HepG2 (cell line): Measurements from ENCODE around the gene NYNRIN. TPM values are rescaled to one million over a fixed set of nuclear protein-coding genes. Genes with fewer than 3 reads are reported as not detected.
A peak's percentile ranks its signal among the peaks of the same experiment; 100 is the strongest.

Experiments used
- BHLHE40 ChIP-seq: IDR thresholded peaks from 2 replicates; pipeline ENCODE4 v1.6.1; 2011; ENCODE audit warnings: low read length, improper control_type of control experiment
- CBX1 ChIP-seq: IDR thresholded peaks from one replicate; pipeline ENCODE4 v1.6.1; 2016; ENCODE audit warnings: antibody characterized with exemption, low read depth
- FOXC1 ChIP-seq: sonication (generic); formaldehyde crosslinking; IDR thresholded peaks from 2 replicates; pipeline ENCODE4 v1.8.0; 2022; ENCODE audit warnings: mild to moderate bottlenecking, missing genetic modification reagents, borderline replicate concordance
- SALL1 ChIP-seq: sonication (generic); formaldehyde crosslinking; IDR thresholded peaks from 2 replicates; pipeline ENCODE4 v1.8.0; 2022; ENCODE audit warnings: mild to moderate bottlenecking, missing genetic modification reagents
- STAG1 ChIP-seq: sonication (generic); formaldehyde crosslinking; IDR thresholded peaks from 2 replicates; pipeline ENCODE4 v1.4.0; 2020; ENCODE audit warnings: missing genetic modification reagents
- ZFP62 ChIP-seq: sonication (generic); formaldehyde crosslinking; IDR thresholded peaks from 2 replicates; pipeline ENCODE4 v1.4.0; 2020; ENCODE audit warnings: missing genetic modification reagents
- ZNF101 ChIP-seq: sonication (generic); formaldehyde crosslinking; IDR thresholded peaks from 2 replicates; pipeline ENCODE4 v1.4.0; 2020; ENCODE audit warnings: mild to moderate bottlenecking, low read depth, missing genetic modification reagents, borderline replicate concordance
- ZNF230 ChIP-seq: sonication (generic); formaldehyde crosslinking; IDR thresholded peaks from 2 replicates; pipeline ENCODE4 v1.4.0; 2020; ENCODE audit warnings: mild to moderate bottlenecking, missing genetic modification reagents
- ZNF256 ChIP-seq: sonication (generic); formaldehyde crosslinking; conservative IDR thresholded peaks from 2 replicates; pipeline ENCODE4 v1.4.0; 2020; ENCODE audit warnings: missing genetic modification reagents
- ZNF558 ChIP-seq: sonication (generic); formaldehyde crosslinking; IDR thresholded peaks from 2 replicates; pipeline ENCODE4 v1.9.0; 2022; ENCODE audit warnings: mild to moderate bottlenecking, missing genetic modification reagents, borderline replicate concordance
- ZNF660 ChIP-seq: sonication (generic); formaldehyde crosslinking; IDR thresholded peaks from 2 replicates; pipeline ENCODE4 v1.5.1; 2020; ENCODE audit warnings: mild to moderate bottlenecking, low read depth, missing genetic modification reagents, borderline replicate concordance
- ZNF761 ChIP-seq: sonication (generic); formaldehyde crosslinking; conservative IDR thresholded peaks from 2 replicates; pipeline ENCODE4 v1.4.0; 2020; ENCODE audit warnings: mild to moderate bottlenecking, missing genetic modification reagents
- polyA plus RNA-seq, 8 experiments: library from polyadenylated mRNA; depleted of rRNA in 3 of 8; stranded (reverse) in 7 of 8; unstranded in 1 of 8; fragments of >200 nt; fragmentation: Illumina TruSeq in 4 of 8; extraction: Trizol in 4 of 8; gene quantifications; 2 replicates each; pipeline versions ENCODE4 v1.2.1 to v1.2.3, GENCODE V29; 2011 to 2016; ENCODE audit warnings: low read depth in 4 of 8, missing spikeins in 1 of 8, mixed read lengths in 1 of 8; ENCODE audit not compliant: insufficient read depth in 1 of 8
- total RNA-seq, 5 experiments: library from RNA; depleted of rRNA; stranded (reverse); fragments of >200 nt; fragmentation: Illumina TruSeq; extraction: Trizol; gene quantifications; 2 replicates each; pipeline ENCODE4 v1.2.3, GENCODE V29; 2016; ENCODE audit warnings: low read depth in 1 of 5
- TF ChIP-seq, protein P1 (sequence below): IDR thresholded peaks from 2 replicates; pipeline ENCODE4 v1.6.1; 2016; ENCODE audit warnings: missing compliant biosample characterization, missing genetic modification reagents, borderline replicate concordance
- TF ChIP-seq, protein P2 (sequence below): sonication (generic); formaldehyde crosslinking; IDR thresholded peaks from 2 replicates; pipeline ENCODE4 v1.8.1; 2023; ENCODE audit warnings: missing genetic modification reagents, inconsistent platforms, borderline replicate concordance
- TF ChIP-seq, protein P3 (sequence below): IDR thresholded peaks from 2 replicates; pipeline ENCODE4 v1.4.0; 2020; ENCODE audit warnings: mild to moderate bottlenecking, missing genetic modification reagents

NYNRIN gene
- total and polyA plus RNA-seq, 2 of the 13 experiments (the other 11 are each of a cell fraction or from before 2014, with no cell fraction given) = 0.63 to 1.1 TPM

DNA sequence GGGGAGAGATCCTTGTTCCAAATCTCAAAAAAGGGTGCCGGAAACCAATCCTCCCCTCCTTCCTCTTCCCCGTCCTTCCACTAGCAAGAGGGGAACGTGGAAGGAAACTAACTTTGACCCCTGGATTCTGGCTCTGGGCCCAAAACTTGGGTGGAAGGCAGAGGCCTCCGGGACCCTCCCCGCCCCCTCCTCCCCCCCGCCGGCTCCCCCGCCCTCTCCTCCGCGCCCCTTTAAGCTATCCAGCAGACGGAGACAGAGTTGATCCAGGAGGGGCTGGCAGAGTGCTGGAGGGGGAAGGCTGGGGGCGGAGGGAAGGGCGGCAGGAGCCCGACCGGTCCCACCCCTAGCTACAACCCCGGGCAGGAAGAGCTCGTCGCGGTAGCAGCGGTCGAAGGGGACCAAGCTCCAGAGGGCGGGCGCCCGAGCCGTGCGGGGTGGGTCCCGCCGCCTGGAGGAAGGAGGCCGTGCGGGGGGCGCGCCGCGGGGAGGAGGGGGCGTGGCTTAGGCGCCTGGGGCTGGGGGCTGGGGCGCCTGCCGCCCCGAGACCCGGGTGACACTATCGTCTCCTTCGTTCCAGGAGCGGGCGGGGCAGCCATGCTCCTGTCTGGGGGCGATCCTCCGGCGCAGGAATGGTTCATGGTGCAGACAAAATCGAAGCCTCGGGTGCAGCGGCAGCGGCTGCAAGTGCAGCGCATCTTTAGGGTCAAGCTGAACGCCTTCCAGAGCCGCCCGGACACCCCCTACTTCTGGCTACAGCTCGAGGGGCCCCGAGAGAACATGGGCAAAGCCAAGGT is at the start of gene NYNRIN (continued):
- TF ChIP-seq ZNF558 (CRISPR knock-in tag) (no peak), ZNF660 (CRISPR knock-in tag) (no peak), ZNF230 (no peak), FOXC1 (peak; percentile 77; the same call in 1 of the 2 replicates), BHLHE40 (no peak), ZNF101 (CRISPR knock-in tag) (no peak), SALL1 (CRISPR knock-in tag) (peak; percentile 40), ZFP62 (CRISPR knock-in tag) (no peak), CBX1 (no peak), STAG1 (no peak), ZNF256 (CRISPR knock-in tag) (no peak), ZNF761 (0 out of 2 replicates have a peak, but pooled peaks have one; percentile 63)
- TF ChIP-seq, protein P1, sequence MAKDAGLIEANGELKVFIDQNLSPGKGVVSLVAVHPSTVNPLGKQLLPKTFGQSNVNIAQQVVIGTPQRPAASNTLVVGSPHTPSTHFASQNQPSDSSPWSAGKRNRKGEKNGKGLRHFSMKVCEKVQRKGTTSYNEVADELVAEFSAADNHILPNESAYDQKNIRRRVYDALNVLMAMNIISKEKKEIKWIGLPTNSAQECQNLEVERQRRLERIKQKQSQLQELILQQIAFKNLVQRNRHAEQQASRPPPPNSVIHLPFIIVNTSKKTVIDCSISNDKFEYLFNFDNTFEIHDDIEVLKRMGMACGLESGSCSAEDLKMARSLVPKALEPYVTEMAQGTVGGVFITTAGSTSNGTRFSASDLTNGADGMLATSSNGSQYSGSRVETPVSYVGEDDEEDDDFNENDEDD = 0 out of 2 replicates have a peak, but pooled peaks have one; percentile 22
- TF ChIP-seq, protein P2, sequence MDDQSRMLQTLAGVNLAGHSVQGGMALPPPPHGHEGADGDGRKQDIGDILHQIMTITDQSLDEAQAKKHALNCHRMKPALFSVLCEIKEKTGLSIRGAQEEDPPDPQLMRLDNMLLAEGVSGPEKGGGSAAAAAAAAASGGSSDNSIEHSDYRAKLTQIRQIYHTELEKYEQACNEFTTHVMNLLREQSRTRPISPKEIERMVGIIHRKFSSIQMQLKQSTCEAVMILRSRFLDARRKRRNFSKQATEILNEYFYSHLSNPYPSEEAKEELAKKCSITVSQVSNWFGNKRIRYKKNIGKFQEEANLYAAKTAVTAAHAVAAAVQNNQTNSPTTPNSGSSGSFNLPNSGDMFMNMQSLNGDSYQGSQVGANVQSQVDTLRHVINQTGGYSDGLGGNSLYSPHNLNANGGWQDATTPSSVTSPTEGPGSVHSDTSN (CRISPR knock-in tag) = no peak
- TF ChIP-seq, protein P3, sequence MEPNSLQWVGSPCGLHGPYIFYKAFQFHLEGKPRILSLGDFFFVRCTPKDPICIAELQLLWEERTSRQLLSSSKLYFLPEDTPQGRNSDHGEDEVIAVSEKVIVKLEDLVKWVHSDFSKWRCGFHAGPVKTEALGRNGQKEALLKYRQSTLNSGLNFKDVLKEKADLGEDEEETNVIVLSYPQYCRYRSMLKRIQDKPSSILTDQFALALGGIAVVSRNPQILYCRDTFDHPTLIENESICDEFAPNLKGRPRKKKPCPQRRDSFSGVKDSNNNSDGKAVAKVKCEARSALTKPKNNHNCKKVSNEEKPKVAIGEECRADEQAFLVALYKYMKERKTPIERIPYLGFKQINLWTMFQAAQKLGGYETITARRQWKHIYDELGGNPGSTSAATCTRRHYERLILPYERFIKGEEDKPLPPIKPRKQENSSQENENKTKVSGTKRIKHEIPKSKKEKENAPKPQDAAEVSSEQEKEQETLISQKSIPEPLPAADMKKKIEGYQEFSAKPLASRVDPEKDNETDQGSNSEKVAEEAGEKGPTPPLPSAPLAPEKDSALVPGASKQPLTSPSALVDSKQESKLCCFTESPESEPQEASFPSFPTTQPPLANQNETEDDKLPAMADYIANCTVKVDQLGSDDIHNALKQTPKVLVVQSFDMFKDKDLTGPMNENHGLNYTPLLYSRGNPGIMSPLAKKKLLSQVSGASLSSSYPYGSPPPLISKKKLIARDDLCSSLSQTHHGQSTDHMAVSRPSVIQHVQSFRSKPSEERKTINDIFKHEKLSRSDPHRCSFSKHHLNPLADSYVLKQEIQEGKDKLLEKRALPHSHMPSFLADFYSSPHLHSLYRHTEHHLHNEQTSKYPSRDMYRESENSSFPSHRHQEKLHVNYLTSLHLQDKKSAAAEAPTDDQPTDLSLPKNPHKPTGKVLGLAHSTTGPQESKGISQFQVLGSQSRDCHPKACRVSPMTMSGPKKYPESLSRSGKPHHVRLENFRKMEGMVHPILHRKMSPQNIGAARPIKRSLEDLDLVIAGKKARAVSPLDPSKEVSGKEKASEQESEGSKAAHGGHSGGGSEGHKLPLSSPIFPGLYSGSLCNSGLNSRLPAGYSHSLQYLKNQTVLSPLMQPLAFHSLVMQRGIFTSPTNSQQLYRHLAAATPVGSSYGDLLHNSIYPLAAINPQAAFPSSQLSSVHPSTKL (CRISPR knock-in tag) = 0 out of 2 replicates have a peak, but pooled peaks have one; percentile 15
